Activated naive CD8-positive, alpha-beta T cell treated with anti-CD3 and anti-CD28 coated beads, Interleukin-2, amount 50 U/mL, for 16 hours (primary cell): Measurements from ENCODE around the gene FAM186B.

ENCODE experiments used
- DNase-seq: peaks from one replicate; pipeline ENCODE4 v3.0.0-alpha.2; 2020; ENCODE audit warnings: low read depth, low spot score

FAM186B gene

DNA sequence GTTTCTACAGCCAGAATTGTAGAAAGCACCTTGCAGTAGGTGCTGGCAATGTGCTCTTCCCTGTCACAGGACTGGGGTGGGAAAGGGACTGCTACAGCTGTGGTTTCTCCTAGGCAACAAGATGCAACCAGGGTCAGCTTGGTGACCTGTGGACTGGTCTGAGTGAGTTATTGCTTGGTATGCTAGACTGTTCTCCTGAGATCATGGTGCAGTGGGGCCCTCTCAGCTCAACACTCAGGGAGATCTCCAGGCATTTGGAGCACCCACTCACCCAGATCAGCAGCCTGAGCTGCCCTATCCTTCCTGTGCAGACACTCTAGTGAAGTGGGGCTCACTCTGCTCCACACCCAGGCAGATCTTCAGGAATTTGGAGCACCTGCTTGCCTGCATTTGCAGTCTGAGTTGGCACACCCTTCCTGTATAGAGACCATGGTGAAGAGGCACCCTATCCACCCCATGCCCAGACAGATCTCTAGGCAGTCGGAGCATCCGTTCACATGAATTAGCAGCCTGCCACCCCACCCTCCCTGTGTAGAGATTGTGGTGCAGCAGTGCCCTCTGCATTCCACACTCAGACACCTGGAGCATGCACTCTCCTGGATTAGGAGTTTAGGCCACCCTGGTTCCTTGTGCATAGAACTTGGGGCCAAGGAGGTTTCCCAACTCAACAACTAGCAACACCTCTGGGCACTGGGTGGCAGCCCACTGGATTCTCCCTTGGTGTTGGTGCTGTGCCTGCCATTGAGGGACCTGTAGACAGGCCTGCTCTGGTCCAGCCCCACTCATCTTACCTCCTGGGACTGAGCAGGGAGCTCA, 3.8 kb upstream of the FAM186B start:
- DNase-seq = no peak

DNA sequence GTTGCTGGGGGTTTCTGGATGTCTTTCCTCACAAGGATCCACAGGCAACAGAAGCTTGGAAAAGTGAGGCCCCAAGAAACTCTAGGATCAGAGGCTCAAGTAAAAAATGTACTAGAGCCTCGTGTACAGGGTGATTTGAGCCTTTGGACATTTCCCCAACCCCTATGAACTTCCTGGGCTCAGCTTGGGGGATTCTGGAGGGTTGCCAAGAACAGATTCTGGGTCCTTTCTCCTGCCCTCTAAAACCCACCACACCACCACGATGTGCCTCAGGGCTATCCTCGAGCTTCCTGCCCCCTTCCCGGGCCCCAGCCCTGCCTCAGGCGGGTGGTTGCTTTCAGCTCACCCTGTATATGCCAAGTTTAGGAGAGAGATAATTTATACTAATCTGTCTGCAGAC, 583 bp downstream of the FAM186B start:
- DNase-seq = no peak

GRCh38 chr12:49603721-49604120, 1.7 kb downstream of the FAM186B start:
- no peak for DNase-seq

- no peak for DNase-seq
Observed at GRCh38 chr12:49599961-49600360, 5.5 kb downstream of the FAM186B start.

DNA sequence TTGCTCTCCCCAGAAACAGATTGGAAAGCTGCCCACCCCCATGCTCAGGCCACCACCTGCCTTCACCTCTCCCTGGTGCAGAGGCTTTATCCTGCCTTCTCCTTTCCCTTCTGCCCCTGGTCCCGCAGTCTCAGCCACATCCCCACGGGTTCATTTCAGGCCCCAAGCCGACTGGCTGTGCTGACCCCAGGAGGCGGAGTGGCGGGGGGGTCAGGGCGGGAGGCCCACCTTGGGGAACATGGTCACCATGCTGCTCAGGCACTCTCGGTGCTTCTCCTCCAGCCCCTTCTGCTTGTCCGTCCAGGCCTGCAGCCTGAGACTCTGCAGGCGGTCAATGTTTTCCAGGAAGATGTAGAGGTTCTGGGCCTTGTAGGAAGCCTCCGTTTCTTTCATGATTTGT, 6.9 kb downstream of the FAM186B start:
- no peak for DNase-seq

DNA sequence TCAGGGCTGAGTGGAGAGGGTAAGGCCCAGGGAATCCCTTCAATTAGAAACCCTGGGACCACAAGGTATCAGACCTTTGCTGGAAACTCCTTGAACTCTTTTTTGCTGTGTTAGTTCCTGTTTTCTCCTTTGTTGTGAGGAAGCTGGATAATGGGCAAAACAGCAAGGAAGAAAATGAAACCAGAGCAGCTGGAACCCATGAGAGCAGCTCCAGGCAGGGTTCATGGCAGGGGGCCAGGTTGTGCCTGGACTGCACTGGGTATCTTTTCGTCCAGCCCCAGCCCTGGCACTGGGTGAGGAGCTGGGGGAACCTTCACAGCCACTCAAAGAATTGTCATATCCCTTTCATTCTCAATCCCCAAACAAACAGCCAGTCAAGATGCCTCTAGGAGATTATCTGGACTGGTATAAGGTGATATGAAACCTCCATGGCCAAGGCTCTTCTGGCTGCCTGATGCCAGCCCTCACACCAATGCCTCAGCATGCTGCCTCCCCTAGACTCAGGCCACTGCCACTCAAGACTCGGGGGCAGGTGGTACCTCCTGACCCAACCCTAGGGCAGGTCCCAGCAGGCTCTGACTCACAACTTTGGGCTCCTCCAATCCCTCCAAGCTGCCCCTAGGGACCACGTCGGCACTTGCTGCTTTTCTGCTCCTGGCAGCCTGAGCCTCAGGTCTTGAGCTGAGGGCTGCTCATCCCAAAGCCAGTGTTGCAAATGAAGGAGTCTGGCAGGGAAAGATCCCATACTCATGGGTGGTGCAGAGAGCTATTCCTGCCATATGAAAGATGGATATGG, 16.5 kb downstream of the FAM186B start:
- no peak for DNase-seq

GRCh38 chr12:49588281-49588680, 17.2 kb downstream of the FAM186B start:
- DNase-seq = no peak

- DNase-seq = no peak
Observed at GRCh38 chr12:49587174-49587908, 18.1 kb downstream of the FAM186B start.

DNA sequence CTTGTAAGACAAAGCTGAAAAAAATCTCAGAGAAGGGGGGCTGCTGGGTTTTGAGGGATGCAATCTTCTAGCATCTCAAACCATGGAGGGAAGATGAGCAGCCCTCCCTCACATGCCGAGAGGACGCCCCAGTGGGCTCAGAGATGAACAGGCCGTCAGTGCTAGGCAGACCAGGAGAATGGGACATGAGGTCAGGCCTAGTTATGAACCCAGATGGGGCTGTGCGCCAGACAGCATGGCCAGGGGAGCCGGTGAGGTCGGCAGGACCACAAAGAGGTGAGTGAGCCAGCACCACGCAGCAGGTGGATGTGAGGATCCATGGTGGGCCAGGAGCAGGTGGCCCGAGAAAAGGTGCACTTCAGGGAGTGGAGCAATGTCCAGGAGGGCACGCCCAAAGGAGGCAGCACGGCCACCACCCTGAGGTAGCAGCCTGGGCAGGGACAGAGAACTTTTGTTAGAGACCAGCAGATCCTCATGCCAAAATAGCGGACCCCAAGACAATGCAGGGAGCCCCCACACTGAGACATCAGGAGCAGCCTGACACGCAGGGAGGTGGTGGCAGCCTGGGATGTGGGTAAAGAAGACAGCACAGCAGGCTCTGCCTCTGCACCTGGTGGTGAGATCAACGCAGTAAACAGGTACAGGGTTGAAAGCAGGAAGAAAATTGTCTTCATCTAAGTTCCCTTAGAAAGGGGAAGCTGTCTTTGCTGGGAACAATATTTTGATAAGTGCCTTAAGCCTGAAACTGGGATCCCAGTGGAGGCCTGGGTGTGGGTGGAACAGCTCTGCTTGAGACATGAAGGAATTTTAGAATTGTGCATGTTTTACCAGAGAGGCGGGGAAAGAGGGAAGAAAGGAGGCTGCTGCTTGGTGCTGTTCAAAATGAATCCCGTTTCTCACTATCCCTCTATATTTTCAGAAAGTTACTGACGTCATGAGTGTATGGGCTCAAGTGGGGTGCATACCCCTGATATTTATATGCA, 19.7 kb downstream of the FAM186B start:
- DNase-seq = no peak

DNA sequence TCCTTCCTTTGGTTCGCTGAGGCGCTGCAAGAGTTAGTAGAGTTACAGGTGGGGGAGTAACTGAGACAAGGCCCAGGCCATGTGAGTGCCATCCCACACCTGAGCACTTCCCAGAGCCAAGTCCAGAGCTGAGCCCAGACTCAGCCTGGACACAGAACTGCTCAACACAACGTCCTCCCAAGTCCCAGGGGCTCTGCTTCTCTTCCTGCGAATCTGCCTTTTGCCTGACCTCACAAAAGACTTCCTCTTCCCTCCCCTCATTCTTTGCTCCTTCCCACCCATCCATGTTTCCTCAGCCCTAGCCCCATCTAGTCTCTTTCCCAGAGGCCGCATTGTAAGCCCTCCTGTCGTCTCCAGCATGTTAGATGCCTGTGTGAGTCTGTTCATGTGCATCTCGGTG, 20.8 kb downstream of the FAM186B start:
- no peak for DNase-seq

GRCh38 chr12:49583366-49584094, 21.9 kb downstream of the FAM186B start:
- no peak for DNase-seq

DNA sequence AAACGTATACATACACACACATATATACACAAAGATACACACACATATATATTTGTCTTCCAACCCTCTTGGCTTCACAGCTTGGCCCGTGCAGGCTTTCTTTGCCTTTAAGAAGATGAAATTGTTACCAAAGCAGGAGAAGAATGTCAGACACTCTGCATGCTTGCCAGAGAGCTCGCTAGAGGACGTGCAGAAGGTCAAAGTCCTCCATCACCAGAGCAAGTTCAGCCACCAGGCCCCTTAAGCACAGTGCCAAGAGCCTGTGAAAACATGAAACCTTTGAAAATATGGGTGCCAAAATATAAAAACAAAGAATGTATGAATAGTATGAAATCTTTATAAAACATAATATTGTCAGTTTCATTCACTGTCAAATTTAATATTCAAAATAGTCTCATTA, 22.6 kb downstream of the FAM186B start:
- DNase-seq = no peak

DNA sequence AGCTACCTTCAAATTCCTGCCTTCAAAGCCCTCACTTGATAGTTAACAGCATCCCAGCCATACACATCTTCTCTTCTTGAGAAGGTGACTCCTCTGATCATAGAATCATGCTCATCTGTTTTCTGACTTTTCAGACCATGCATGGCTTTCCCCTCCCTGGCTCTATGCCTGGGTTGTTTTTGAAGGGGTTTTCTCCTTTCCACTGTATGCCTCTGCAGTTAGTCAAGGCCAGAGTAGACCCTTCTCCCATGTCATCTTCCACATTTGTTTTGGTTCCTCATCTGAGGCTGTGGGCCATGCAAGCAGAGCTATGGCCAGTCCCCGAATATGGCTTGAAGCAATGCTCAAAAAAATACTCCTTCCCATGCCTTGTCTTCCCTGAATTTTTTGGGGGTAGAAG, 23.2 kb downstream of the FAM186B start:
- no peak for DNase-seq

- no peak for DNase-seq
Observed at GRCh38 chr12:49580572-49581535, 24.6 kb downstream of the FAM186B start.

DNA sequence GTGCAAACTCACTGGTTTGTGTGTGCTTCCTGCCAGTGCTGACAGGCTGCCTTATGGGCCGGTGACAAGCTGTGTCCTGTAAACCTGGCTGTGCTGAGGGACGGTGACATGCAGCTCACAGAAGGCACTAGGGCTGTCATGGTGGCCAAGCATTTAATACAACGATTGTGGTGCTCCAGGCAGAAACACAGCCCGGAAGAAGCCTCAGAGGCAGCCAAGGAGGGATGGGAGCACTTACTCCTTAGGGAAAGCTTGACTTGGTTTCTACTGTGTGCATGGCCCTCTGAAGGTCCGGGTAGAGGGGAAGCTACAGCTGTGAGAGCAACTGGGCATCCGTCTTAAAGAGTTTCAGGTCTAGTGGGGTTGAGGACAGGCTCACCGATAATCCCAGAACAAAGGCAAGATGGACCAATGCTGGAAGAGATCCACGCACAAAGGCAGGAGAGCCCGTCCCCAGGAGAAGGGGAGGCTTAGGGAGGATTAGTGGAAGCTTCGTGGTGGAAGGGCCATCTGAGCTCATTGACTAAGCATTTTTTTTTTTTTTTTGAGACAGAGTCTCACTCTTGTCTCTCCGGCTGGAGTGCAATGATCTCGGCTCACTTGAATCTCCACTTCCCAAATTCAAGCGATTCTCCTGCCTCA, 26.8 kb downstream of the FAM186B start:
- no peak for DNase-seq

- DNase-seq = no peak
Observed at GRCh38 chr12:49577589-49578315, 27.7 kb downstream of the FAM186B start.

DNA sequence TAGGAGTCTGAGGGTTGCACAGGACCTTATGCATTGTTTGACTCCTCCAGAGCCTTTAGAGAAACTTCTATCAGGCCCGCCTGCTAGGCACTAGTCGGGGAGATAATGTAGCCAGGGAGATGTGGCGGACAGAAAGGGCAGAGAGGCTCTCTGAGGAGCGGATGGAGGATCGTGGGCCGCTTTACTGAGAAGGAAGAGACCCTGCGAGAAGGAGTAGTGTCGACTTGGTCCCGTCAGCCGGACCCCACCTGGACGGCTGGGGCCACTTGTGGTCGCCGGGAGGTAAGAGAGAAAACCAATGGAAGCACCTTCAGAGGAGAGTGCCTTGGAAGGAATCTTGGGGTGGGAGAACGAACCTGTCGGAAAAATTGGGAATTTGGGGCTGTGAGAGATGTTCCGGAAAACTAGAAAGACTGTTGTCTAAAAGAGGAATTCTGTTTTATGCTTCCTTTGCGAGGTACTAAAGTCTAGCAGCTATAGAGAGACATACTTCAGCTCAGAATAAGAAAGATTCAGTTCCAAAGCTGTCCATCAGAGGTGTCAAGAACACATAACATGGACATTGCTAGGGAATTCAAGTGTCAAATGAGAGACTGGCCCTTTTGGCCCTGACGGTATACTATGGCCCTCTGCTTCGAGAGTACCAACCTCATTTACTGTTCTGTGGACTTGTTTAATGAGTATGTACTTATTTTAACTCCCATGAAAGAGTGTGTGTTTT, 36.8 kb downstream of the FAM186B start:
- DNase-seq = no peak
